HCT116 (cell line): ENCODE data around the gene SYT7. TPM values are rescaled to one million over a fixed set of nuclear protein-coding genes. Genes with fewer than 3 reads are reported as not detected.

Experiments used
- ATAC-seq: fragments of 200-7000 bp; cut with Tn5 transposase; 2 replicates; pipeline ENCODE4 v1.9.1; 2020; ENCODE audit warnings: mild to moderate bottlenecking, moderate library complexity
- BruUV-seq: library from RNA; stranded (reverse); fragments of 400-500 nt; replicated peaks from 2 replicates; lab custom pipeline; 2021; lab: Mats Ljungman, UMichigan
- CTCF ChIA-PET: fragments of 300-600 bp; sonication (Branson Sonifier 250); formaldehyde crosslinking; loops from one replicate; lab custom pipeline; 2021; ENCODE audit warnings: antibody characterized with exemption; lab: Charles Lee
- POLR2A ChIA-PET: fragments of 300-600, 350-600 bp; sonication (Branson Sonifier 250); formaldehyde crosslinking; loops from one replicate; lab custom pipeline; 2021; ENCODE audit warnings: antibody characterized with exemption; lab: Charles Lee
- RAD21 ChIA-PET, 2 experiments: fragments of 300-600 bp; sonication (Branson Sonifier 250); formaldehyde crosslinking; loops; one replicate each; lab custom pipeline; 2023; ENCODE audit warnings: low total read pairs in 2 of 2; ENCODE audit not compliant: uncharacterized antibody in 2 of 2, unreplicated experiment in 2 of 2, low non-redundant PET in 1 of 2; lab: Charles Lee
- DNase-seq: peaks from one replicate; pipeline ENCODE4 v3.0.0-alpha.2; 2010; ENCODE audit warnings: low read depth, low spot score
- H2AFZ ChIP-seq: fragments of 200-600 bp; shearing (Covaris generic), sonication (generic); 2 replicates; pipeline ENCODE4 v1.6.1; 2017; ENCODE audit warnings: low read depth, mixed run types, mixed read lengths, antibody characterized with exemption, low read length; ENCODE audit not compliant: poor library complexity, severe bottlenecking
- H3K27ac ChIP-seq: 2 replicates; pipeline ENCODE4 v1.5.1; 2012; ENCODE audit warnings: low read depth, low read length
- H3K27me3 ChIP-seq: fragments of 200-600 bp; sonication (generic); 2 replicates; pipeline ENCODE4 v1.6.1; 2016; ENCODE audit warnings: mixed run types, low read length, mixed read lengths; ENCODE audit not compliant: insufficient read depth
- H3K36me3 ChIP-seq, 2 experiments: fragments of 200-500 bp in 1 of 2; fragments of 200-600 bp in 1 of 2; sonication (Bioruptor generic) in 1 of 2; sonication (generic) in 1 of 2; 2 replicates each; pipeline versions ENCODE4 v1.5.1 to v1.6.1; 2014 to 2016; ENCODE audit warnings: low read length in 2 of 2, inconsistent platforms in 1 of 2, mixed read lengths in 1 of 2, mixed run types in 1 of 2; ENCODE audit not compliant: insufficient read depth in 2 of 2, control insufficient read depth in 1 of 2
- H3K4me1 ChIP-seq, 2 experiments: fragments of 200-600 bp in 1 of 2; sonication (generic) in 1 of 2; 2 replicates each; pipeline versions ENCODE4 v1.5.1 to v1.6.1; 2012 to 2017; ENCODE audit warnings: low read length in 2 of 2, inconsistent platforms in 1 of 2, mild to moderate bottlenecking in 1 of 2, mixed read lengths in 1 of 2, mixed run types in 1 of 2, moderate library complexity in 1 of 2; ENCODE audit not compliant: insufficient read depth in 2 of 2, control insufficient read depth in 1 of 2
- H3K4me2 ChIP-seq: fragments of 200-600 bp; sonication (generic); 2 replicates; pipeline ENCODE4 v1.6.1; 2017; ENCODE audit warnings: mixed run types, low read length, mixed read lengths
- H3K4me3 ChIP-seq, 2 experiments: fragments of 200-600 bp in 1 of 2; sonication (generic) in 1 of 2; replicated peaks in 1 of 2; 2 replicates each; pipeline ENCODE4 v1.5.1; 2011 to 2016; ENCODE audit warnings: low read length in 2 of 2, control low read depth in 1 of 2, low read depth in 1 of 2, mild to moderate bottlenecking in 1 of 2, mixed read lengths in 1 of 2, mixed run types in 1 of 2
- H3K79me2 ChIP-seq: fragments of 200-600 bp; sonication (generic); 2 replicates; pipeline ENCODE4 v1.6.1; 2017; ENCODE audit warnings: mild to moderate bottlenecking, mixed run types, low read length, moderate library complexity, mixed read lengths; ENCODE audit not compliant: insufficient read depth
- H3K9ac ChIP-seq: fragments of 200-600 bp; sonication (generic); 2 replicates; pipeline ENCODE4 v1.6.1; 2016; ENCODE audit warnings: low read length, mixed read lengths
- H3K9me2 ChIP-seq: fragments of 200-600 bp; sonication (generic), shearing (Covaris generic); 2 replicates; pipeline ENCODE4 v1.6.1; 2017; ENCODE audit warnings: mixed run types, mild to moderate bottlenecking, moderate library complexity; ENCODE audit not compliant: insufficient read depth
- H3K9me3 ChIP-seq, 2 experiments: fragments of 200-500 bp in 1 of 2; fragments of 200-600 bp in 1 of 2; sonication (Bioruptor generic) in 1 of 2; sonication (generic) in 1 of 2; 2 replicates each; pipeline ENCODE4 v1.6.1; 2014 to 2017; ENCODE audit warnings: low read length in 2 of 2, mixed read lengths in 2 of 2, inconsistent platforms in 1 of 2, low read depth in 1 of 2, mild to moderate bottlenecking in 1 of 2, mixed run types in 1 of 2, moderate library complexity in 1 of 2; ENCODE audit not compliant: control insufficient read depth in 1 of 2, insufficient read depth in 1 of 2
- H4K20me1 ChIP-seq: fragments of 200-600 bp; sonication (generic), shearing (Covaris generic); 2 replicates; pipeline ENCODE4 v1.6.1; 2017; ENCODE audit warnings: mixed run types, mild to moderate bottlenecking, moderate library complexity; ENCODE audit not compliant: insufficient read depth
- CEBPB ChIP-seq: IDR thresholded peaks from 2 replicates; pipeline ENCODE4 v1.6.1; 2012; ENCODE audit warnings: low read depth
- EGR1 ChIP-seq: IDR thresholded peaks from 2 replicates; pipeline ENCODE4 v1.6.1; 2012; ENCODE audit warnings: low read depth
- ELF1 ChIP-seq: IDR thresholded peaks from 2 replicates; pipeline ENCODE4 v1.6.1; 2012; ENCODE audit warnings: low read depth, borderline replicate concordance
- JUND ChIP-seq: IDR thresholded peaks from 2 replicates; pipeline ENCODE4 v1.6.1; 2012
- POLR2A ChIP-seq: IDR thresholded peaks from 2 replicates; pipeline ENCODE4 v1.7.0; 2011; ENCODE audit warnings: borderline replicate concordance; ENCODE audit not compliant: insufficient read depth, insufficient read length; ENCODE audit errors: extremely low read depth
- POLR2AphosphoS5 ChIP-seq: IDR thresholded peaks from 2 replicates; pipeline ENCODE4 v1.6.1; 2011; ENCODE audit warnings: mild to moderate bottlenecking, low read depth, low read length, moderate library complexity
- SIN3A ChIP-seq: IDR thresholded peaks from 2 replicates; pipeline ENCODE4 v1.6.1; 2012; ENCODE audit warnings: low read depth
- SRF ChIP-seq: IDR thresholded peaks from 2 replicates; pipeline ENCODE4 v1.6.1; 2012; ENCODE audit warnings: low read depth
- YY1 ChIP-seq: IDR thresholded peaks from 2 replicates; pipeline ENCODE4 v1.6.1; 2011; ENCODE audit warnings: low read length, low read depth, moderate library complexity, mild to moderate bottlenecking; ENCODE audit not compliant: insufficient replicate concordance; ENCODE audit errors: extremely low read depth
- ZFX ChIP-seq: fragments of 450-650 bp; IDR thresholded peaks from 2 replicates; pipeline ENCODE4 v1.6.1; 2017
- ZNF274 ChIP-seq: fragments of 200-500 bp; sonication (Bioruptor generic); IDR thresholded peaks from 2 replicates; pipeline ENCODE4 v1.6.1; 2014; ENCODE audit warnings: mild to moderate bottlenecking, low read depth, low read length, inconsistent platforms
- intact Hi-C: fragments of 100-400 bp; cut with micrococcal nuclease; formaldehyde crosslinking; loops from 2 replicates; pipeline ENCODE4 v1.10.0; 2022
- total RNA-seq: library from RNA; stranded (reverse); gene quantifications from one replicate; pipeline ENCODE4 v1.2.1, GENCODE V29; 2021; ENCODE audit not compliant: unreplicated experiment
- TF ChIP-seq, protein P1 (sequence below), 3 experiments: fragments of 200-600 bp in 1 of 3; sonication (generic) in 1 of 3; IDR thresholded peaks in 2 of 3; conservative IDR thresholded peaks in 1 of 3; 2 replicates each; pipeline ENCODE4 v1.5.1; 2012 to 2017; ENCODE audit warnings: low read depth in 2 of 3, low read length in 2 of 3, antibody characterized with exemption in 1 of 3, borderline replicate concordance in 1 of 3, control low read depth in 1 of 3, mild to moderate bottlenecking in 1 of 3, mixed read lengths in 1 of 3, mixed run types in 1 of 3, moderate library complexity in 1 of 3; ENCODE audit not compliant: insufficient read depth in 1 of 3
- TF ChIP-seq, protein P2 (sequence below): IDR thresholded peaks from 2 replicates; pipeline ENCODE4 v1.6.1; 2012

The SYT7 gene
- total RNA-seq, 1 experiment from 2014 or later, result 27.4 TPM

DNA sequence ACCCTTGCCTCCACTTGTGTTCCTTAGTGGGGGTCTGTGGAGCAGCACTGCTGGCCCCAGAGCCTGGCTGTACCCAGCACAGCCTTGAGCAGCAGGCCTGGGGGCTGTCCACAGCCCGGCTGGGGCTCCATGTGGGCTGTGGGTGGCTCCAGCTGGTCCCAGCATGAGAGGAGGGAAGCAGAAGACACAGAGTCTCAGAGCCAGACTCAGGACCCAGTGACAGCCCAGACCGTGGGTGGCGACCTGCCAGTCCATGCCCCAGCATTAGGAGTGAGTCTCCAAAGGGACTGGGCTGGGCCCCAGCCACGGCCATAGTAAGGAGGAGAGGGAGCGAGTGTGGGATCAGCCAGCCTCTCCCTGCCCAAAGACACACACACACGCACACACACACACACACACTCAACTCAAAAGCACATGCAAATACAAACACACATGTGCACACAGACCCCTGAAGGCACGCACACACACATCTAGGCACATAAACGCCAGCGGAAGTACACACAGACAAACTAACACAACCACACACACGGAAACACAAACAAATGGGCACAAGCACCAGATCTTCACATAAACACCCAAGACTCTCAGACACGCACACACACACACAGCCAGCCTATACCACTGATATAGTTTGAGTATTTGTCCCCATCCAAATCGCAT lies 89.0 kb downstream of the SYT7 start:
- BruUV-seq, result no TSS peak
- TF ChIP-seq ELF1 (no peak), POLR2AphosphoS5 (no peak), SRF (no peak), CEBPB (no peak), POLR2A (no peak), ZNF274 (no peak), EGR1 (no peak), JUND (no peak), YY1 (no peak), SIN3A (no peak), ZFX (no peak)
- TF ChIP-seq, protein P1, sequence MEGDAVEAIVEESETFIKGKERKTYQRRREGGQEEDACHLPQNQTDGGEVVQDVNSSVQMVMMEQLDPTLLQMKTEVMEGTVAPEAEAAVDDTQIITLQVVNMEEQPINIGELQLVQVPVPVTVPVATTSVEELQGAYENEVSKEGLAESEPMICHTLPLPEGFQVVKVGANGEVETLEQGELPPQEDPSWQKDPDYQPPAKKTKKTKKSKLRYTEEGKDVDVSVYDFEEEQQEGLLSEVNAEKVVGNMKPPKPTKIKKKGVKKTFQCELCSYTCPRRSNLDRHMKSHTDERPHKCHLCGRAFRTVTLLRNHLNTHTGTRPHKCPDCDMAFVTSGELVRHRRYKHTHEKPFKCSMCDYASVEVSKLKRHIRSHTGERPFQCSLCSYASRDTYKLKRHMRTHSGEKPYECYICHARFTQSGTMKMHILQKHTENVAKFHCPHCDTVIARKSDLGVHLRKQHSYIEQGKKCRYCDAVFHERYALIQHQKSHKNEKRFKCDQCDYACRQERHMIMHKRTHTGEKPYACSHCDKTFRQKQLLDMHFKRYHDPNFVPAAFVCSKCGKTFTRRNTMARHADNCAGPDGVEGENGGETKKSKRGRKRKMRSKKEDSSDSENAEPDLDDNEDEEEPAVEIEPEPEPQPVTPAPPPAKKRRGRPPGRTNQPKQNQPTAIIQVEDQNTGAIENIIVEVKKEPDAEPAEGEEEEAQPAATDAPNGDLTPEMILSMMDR (IDR thresholded peaks at IDR 0.05 in 2 of 3, conservative IDR thresholded peaks at IDR 0.05 in 1 of 3; ENCODE audit: borderline replicate concordance in 1 of 3, insufficient read depth in 1 of 3, low read depth in 2 of 3, low read length in 2 of 3), result no peak
- TF ChIP-seq, protein P2, sequence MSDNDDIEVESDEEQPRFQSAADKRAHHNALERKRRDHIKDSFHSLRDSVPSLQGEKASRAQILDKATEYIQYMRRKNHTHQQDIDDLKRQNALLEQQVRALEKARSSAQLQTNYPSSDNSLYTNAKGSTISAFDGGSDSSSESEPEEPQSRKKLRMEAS, result no peak
- no peak overlapping the region for H3K9ac ChIP-seq
- H3K4me2 ChIP-seq, result no peak overlapping the region
- H4K20me1 ChIP-seq, result no peaks in the 10 kb centered on the region
- DNase-seq, result no peak
- ATAC-seq, result no peak
- no peak overlapping the region for H3K27ac ChIP-seq
- ChIA-PET POLR2A (interaction anchor here (0.7 kb wide), 1 partner anchor 144 kb away, joined by 3 read pairs; no protein-coding TSS in a partner anchor), RAD21 (no interaction called here), CTCF (no interaction called here)
- no peak overlapping the region for H3K4me3 ChIP-seq
- H3K36me3 ChIP-seq, result no peaks in the 10 kb centered on the region
- no peaks in the 10 kb centered on the region for H3K9me2 ChIP-seq
- no peaks in the 10 kb centered on the region for H3K79me2 ChIP-seq
- intact Hi-C loops, result no loop called here
- H3K4me1 ChIP-seq, result 0 out of 4 replicates have a peak, but pooled peaks cover 0 to 4% of the 10 kb centered on the region in 2 experiments
- H3K27me3 ChIP-seq, result no peaks in the 10 kb centered on the region
- H3K9me3 ChIP-seq, result no peaks in the 10 kb centered on the region; a peak in 1 of 4 replicates
- no peak overlapping the region for H2AFZ ChIP-seq
